LNCAP (cell line): ENCODE data around the gene ZNF429.

Experiments
- CTCF ChIP-seq: fragments of 450-650 bp; IDR thresholded peaks from 2 replicates; pipeline ENCODE4 v1.5.1; 2017; ENCODE audit warnings: mild to moderate bottlenecking

Gene ZNF429

GRCh38 chr19:21474671-21475181 is 30.7 kb upstream of the ZNF429 start:
- TF ChIP-seq CTCF: no peak

GRCh38 chr19:21482863-21483276 is 22.5 kb upstream of the ZNF429 start:
- peak; percentile 93 for TF ChIP-seq CTCF

GRCh38 chr19:21483589-21484170 is 21.7 kb upstream of the ZNF429 start:
- peak; percentile 76 for TF ChIP-seq CTCF

- no peak for TF ChIP-seq CTCF
These were observed 20.8 kb upstream of the ZNF429 start for GRCh38 chr19:21484631-21485030.

- no peak for TF ChIP-seq CTCF
These were observed 19.5 kb upstream of the ZNF429 start for GRCh38 chr19:21485926-21486325.

- TF ChIP-seq CTCF: no peak
These were observed 17.4 kb upstream of the ZNF429 start for GRCh38 chr19:21487969-21488368.

GRCh38 chr19:21491146-21491545 is 14.3 kb upstream of the ZNF429 start:
- TF ChIP-seq CTCF: no peak
